ENCODE measurements around the gene TXK. TPM values are rescaled to one million over a fixed set of nuclear protein-coding genes. Genes with fewer than 3 reads are reported as not detected.

TXK gene
- total RNA-seq, 1 experiment from 2014 or later: 0.39 TPM

- H3K9ac ChIP-seq (ENCODE audit: extremely low read depth, insufficient read length, low read length): no peak overlapping the region
- H3K14ac ChIP-seq (ENCODE audit: insufficient read depth, low read length): no peak overlapping the region
- no peak overlapping the region for H2BK120ac ChIP-seq (ENCODE audit: low read depth, low read length, poor library complexity, severe bottlenecking)
- H3K79me1 ChIP-seq (ENCODE audit: insufficient read depth, low read depth, low read length, poor library complexity, severe bottlenecking): no peaks in the 10 kb centered on the region
- no peak overlapping the region for H4K8ac ChIP-seq (replicated peaks; ENCODE audit: insufficient read length, low read depth, low read length)
- H4K20me1 ChIP-seq (ENCODE audit: control insufficient read depth, insufficient read depth, insufficient read length): no peaks in the 10 kb centered on the region
- no peaks in the 10 kb centered on the region for H3K36me3 Mint-ChIP-seq (ENCODE audit: insufficient read depth in 1 of 3, low read depth in 3 of 3)
- H3K23ac ChIP-seq (ENCODE audit: insufficient read length, low read depth, low read length): no peak overlapping the region
- no peak for DNase-seq
- no peak overlapping the region for H3K4me2 ChIP-seq (ENCODE audit: insufficient read depth, insufficient read length, low read length)
- no peak overlapping the region for H2BK15ac ChIP-seq (ENCODE audit: low read depth, low read length)
- H2BK20ac ChIP-seq (ENCODE audit: low read depth, low read length, poor library complexity, severe bottlenecking): no peak overlapping the region
- H4K5ac ChIP-seq (ENCODE audit: insufficient read length, low read depth, low read length): no peak overlapping the region
- H2BK12ac ChIP-seq (ENCODE audit: insufficient read length, low read depth, low read length): no peak overlapping the region
- WGBS (ENCODE audit: extremely low coverage, insufficient read length, low lambda C conversion rate): no CpG with 5 or more reads among the region's 8 CpGs
- H4K91ac ChIP-seq (ENCODE audit: insufficient read length, low read depth, low read length): no peak overlapping the region
- no peak for TF ChIP-seq CTCF (conservative IDR thresholded peaks at IDR 0.05)
- no peaks in the 10 kb centered on the region; a peak in 2 of 4 replicates for H3K4me1 Mint-ChIP-seq
- no peak overlapping the region for H3K18ac ChIP-seq (ENCODE audit: insufficient read length, low read depth, low read length)
- H3K79me2 ChIP-seq (ENCODE audit: insufficient read depth, low read length): no peaks in the 10 kb centered on the region
- no peak overlapping the region for H3T11ph ChIP-seq (ENCODE audit: low read length)
- H3K4me3 Mint-ChIP-seq: no peak overlapping the region
- no peak overlapping the region for H2BK5ac ChIP-seq (ENCODE audit: insufficient read length, low read length)
- H3K56ac ChIP-seq (ENCODE audit: insufficient read length, low read depth, low read length): no peak overlapping the region
- no peak overlapping the region for H3K27ac Mint-ChIP-seq
- no peaks in the 10 kb centered on the region for H3K27me3 Mint-ChIP-seq (ENCODE audit: low read depth)
- H3K27ac ChIP-seq (ENCODE audit: insufficient read length, low read depth, low read length): no peak overlapping the region
- peaks cover 0 to 4% of the 10 kb centered on the region in 2 experiments; a peak in 1 of 5 replicates for H3K9me3 Mint-ChIP-seq
- H3K4ac ChIP-seq (ENCODE audit: low read depth, low read length): no peak overlapping the region
- no peaks in the 10 kb centered on the region for H3K27me3 ChIP-seq (ENCODE audit: insufficient read depth, low read length)
- H2AK5ac ChIP-seq (ENCODE audit: insufficient read length, low read length): no peak overlapping the region
- no peaks in the 10 kb centered on the region for H3K9me3 ChIP-seq (ENCODE audit: control insufficient read depth, low read depth, low read length)
- H2AFZ ChIP-seq (ENCODE audit: low read length): no peak overlapping the region
- no peaks in the 10 kb centered on the region for H3K23me2 ChIP-seq (ENCODE audit: insufficient read length, low read depth, low read length, poor library complexity, severe bottlenecking)
- no peaks in the 10 kb centered on the region for H3K4me1 ChIP-seq (ENCODE audit: insufficient read depth, low read length)
Measured at GRCh38 chr4:48085821-48086589, 48.0 kb downstream of the TXK start.

Measured in H9 (cell line).